HG03342 (cell line): ENCODE data around the gene PGPEP1.
A peak's percentile ranks its signal among the peaks of the same experiment; 100 is the strongest.
"Not testable (repeated sequence)": the region's sequence is repeated elsewhere in the genome, so short reads cannot be mapped to it uniquely, and the experiment has no call there.

Experiments
- ATAC-seq: cut with Tn5 transposase; IDR thresholded peaks from one replicate; pipeline ENCODE4 v1.9.1; 2021; ENCODE audit warnings: mild to moderate bottlenecking, moderate library complexity; ENCODE audit not compliant: unreplicated experiment

Gene PGPEP1

DNA sequence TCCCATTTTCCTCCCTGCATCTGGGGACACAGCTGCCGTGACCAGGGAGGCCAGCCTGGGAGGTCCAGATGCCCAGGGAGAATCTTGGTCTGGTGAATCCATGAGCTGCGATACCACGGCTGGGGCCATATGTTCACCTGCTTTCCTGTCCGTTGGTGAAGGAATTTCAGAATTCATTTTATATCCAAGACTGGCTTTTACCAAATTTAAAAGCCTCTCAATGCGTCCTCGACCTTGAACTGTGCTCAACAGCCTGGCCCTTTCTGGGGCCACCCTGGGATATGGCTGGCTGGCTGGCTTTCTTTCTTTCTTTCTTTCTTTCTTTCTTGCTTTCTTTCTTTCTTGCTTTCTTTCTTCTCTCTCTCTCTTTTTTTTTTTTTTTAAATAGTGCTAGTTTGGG, 23.4 kb downstream of the PGPEP1 start:
- ATAC-seq, result no peak

DNA sequence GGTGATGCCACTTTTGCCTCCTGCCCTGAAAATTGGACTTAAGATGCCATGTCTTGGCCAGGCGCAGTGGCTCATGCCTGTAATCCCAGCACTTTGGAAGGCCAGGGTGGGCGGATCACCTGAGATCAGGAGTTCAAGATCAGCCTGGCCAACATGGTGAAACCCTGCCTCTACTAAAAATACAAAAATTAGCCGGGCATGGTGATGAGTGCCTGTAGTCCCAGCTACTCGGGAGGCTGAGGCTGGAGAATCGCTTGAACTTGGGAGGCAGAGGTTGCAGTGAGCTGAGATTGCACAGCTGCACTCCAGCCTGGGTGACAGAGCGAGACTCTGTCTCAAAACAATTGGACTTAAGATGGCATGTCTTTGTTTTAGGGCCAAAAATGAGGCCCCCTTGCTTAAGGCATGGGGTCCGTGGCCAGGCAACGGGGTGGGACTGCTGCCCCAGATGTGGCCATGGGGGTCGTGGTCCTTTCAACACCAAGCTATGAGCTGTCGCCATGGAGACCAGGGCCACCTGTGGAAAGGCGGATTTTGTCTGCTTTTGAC, 24.0 kb downstream of the PGPEP1 start:
- ATAC-seq, result not testable (repeated sequence)

DNA sequence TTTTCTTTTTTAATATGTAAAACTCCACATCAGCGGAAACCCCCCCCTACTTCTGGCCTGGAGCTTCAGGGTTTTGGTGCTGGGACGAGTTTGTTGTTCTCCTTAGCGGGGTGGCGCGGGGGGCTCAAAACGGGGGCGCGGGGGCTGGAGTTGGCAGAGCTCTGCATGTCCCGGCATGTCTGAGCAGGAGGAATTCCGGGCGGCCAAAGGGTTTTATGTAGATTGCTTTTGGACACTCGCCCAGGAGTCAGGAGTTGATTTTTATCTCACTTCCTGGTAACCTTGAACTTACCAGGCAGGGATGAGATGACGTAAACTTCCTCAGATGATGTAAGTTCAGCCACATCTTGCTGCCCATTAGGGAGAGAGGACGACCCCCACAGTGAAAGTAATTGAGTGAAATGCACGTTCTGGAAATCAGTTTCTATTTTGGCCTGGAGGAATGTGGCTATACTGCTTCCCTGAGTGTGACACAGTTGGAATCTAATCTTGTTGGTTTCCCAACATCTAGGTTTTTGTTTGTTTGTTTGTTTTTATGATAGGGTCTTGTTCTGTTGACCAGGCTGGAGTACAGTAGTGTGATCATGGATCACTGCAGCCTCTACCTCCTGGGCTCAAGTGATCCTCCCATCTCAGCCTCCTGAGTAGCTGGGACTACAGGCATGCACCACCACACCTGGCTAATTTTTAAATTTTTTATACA, 24.6 kb downstream of the PGPEP1 start:
- no peak for ATAC-seq

DNA sequence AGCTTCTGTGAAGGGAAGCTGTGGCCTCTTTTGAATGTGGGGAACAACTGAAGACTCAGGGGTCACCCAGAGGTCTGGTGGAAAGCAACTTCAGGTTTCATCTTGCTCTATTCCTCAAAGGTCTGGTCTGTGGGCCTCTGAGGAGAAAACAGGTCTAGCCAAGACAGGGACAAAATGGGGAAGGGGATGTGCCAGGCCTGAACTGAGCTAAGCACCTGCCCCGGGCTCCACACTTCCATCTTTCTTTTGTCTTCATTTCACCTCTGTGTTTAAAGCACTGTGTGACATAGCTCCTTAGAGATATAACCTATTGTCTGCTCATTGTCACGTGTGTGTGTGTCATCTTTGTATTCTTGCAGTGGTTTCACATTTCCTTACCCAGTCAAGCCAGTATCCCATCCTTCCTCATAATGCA, 25.6 kb downstream of the PGPEP1 start:
- ATAC-seq, result no peak

DNA sequence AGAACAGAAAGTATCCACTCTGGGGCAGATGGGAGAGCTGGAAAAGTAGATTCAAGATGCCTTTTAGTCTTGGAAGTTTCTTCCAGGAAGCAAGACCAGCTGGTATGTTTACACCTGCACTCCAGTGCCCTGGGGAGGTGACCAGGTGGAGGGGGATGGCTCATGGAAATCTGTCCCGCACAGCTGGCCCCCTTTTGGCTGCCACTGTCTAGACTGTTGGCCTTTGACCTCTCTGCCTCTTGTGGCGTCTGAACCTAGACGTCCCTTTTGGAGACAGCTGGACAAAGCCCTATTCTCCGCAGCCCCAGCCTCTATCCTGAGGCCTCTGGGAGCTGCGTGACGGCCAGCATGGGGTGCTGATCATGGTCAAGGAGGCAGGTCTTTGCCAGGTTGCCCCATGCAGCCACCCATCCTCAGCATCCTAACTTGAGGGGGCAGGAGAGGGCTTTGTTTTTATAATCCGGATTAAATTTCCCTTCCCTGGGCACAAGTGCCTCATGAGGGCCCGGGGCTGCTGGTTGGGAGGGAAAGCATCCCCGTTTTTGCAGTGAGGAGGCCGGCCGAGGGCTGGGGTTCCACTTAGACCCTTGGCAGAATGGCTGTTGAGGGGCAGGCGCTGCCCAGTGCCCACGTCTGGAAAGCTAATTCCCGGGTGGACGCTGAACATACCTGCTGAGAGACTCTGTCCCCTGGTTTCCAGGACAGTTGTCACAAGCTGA, 28.3 kb downstream of the PGPEP1 start:
- no peak for ATAC-seq

DNA sequence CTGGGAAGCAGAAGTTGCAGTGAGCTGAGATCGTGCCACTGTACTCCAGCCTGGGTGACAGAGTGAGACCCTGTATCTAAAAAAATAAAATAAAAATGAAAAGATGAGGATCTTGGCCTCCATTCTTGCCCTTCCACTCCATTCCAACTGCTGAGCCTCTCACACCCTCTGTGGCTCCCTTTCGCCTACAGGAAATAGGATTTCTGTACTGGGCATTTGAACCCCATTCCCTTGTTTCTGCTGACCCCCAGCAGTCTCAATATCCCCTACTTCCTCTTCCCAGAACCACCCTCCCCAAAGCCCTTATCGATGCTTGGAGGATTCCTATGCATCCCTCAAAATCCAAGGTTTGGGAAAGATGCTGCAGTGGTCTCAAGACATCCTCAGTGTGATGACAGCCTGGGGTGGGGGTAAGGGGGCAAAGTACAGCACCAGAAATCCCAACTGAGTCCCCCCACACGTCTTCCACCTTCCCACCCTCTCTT, 33.1 kb downstream of the PGPEP1 start:
- ATAC-seq, result no peak

DNA sequence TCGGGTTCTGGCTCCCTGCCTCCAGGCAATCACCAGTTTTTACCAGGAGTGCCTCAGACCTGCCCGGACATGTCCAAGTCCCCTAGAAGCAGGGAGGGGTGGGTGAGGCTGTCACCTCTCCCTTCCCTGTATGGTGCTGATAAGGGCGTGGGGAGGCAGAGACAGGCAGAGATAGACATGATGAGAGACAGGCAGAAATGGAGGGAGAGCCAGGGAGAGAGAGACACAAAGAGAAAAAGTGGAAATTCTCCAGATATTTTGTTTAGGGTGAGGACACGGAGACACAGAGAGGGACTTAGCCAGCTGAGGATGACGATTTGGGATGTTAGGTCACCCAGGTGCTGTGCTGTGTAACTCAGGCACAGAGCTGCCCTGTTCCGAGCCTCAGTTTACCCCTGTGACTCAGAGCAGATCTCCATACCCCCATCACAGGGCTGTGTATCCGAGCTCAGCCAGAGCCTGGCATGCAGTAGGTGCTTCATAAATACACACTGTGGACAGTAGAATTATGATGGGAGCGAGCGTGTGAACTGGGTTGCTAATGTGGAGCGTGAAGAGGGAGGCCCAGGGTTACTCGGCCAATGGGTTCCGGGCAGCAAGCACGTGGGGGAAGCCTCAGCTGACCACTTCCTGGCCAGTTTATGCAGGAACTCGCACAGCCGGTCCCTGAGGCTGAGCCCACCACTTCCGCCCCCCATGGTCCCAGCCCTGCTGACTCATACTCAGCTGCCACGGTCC, 33.7 kb downstream of the PGPEP1 start:
- peak; percentile 82 for ATAC-seq

DNA sequence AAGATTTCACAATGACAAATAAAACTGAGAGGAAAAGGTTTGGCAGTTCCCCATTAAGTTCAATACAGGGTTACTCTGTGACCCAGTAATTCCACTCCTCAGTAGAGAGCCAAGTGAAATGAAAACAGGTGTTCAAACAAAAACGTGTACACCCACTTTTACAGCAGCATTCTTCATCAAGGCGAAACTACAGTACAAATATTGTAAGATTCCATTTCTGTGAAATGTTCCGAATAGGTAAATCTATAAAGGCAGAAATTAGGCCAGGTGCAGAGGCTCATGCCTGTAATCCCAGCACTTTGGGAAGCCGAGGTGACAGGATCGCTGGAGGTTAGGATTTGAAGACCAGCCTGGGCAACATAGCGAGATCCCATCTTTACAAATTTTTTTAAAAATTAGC, 36.6 kb downstream of the PGPEP1 start:
- ATAC-seq, result no peak

DNA sequence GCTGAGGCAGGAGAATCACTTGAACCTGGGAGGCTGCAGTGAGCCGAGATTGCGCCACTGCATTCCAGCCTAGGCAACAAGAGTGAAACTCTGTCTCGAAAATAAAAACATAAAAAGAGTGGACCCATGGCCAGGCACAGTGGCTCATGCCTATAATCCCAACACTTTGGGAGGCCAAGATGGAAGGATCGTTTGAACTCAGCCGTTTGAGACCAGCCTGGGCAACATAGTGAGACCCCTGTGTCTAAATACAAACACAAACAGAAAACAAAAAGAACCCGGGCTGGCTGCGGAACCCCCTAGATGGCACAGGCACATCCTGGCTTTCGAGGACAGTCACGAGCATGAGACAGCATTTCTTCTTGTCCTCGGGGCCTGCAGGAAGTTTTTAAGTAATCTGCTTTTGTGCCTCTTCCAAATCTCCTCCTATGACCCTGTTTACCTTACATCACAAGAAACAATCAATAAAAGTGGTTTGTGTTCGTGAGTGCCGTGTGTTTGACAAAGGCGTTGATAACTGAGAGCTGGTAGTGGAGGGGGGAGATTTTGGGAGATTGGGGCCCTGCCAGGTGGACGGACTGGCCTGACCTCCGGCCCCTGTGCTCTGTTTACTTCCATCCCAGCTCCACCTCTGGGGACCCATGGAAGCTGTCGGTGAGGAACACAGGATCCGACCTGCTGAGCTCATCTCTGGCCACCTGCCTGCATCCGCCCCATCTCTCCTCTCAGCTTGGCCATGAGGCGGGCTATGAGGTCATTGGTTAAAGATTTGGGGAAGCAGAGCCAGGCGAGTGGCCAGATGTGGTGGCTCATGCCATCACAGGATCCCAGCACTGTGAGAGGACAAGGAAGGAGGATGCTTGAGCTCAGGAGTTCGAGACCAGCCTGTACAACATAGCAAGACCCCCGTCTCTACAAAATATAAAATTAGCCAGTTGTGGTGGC, 39.7 kb downstream of the PGPEP1 start:
- ATAC-seq, result no peak

DNA sequence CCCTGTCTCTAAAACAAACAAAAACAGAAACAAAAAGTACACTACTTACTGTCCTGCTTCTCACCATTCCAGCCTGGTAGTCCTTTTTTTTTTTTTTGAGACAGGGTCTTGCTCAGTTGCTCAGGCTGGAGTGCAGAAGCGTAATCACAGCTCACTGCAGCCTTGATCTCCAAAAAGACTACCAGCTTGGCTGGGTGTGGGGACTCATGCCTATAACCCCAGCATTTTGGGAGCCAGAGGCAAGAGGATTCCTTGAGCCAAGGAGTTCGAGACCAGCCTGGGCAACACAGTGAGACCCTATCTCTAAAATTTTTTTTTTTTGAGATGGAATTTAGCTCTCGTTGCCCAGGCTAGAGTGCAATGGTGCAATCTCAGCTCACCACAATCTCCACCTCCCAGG, 40.4 kb downstream of the PGPEP1 start:
- ATAC-seq, result no peak

DNA sequence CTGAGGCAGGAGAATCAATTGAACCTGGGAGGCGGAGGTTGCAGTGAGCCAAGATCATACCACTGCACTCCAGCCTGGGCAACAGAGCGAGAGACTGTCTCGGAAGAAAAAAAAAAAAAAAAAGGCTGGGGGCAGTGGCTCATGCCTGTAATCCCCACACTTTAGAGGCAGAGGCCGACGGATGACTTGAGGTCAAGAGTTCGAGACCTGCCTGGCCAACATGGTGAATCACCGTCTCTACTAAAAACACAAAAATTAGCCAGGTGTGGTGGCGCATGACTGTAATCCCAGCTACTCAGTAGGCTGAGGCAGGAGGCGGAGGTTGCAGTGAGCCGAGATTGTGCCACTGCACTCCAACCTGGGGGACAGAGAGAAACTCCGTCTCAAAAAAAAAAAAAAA, 43.2 kb downstream of the PGPEP1 start:
- ATAC-seq, result not testable (repeated sequence)

DNA sequence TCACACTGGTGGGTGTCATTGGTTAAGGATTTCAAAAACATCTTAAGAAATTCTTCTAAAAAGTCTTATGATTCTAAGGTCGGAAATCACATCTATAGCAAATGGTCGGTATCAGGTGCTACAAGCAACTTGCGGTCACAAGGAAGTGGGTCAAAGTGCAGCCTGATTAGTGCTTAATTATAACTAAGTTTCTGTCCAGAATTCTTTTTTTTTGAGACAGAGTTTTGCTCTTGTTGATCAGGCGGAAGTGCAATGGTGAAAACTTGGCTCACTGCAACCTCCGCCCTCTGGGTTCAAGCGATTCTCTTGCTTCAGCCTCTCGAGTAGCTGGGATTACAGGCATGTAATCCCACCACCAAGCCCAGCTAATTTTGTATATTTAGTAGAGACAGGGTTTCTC, 44.4 kb downstream of the PGPEP1 start:
- no peak for ATAC-seq

DNA sequence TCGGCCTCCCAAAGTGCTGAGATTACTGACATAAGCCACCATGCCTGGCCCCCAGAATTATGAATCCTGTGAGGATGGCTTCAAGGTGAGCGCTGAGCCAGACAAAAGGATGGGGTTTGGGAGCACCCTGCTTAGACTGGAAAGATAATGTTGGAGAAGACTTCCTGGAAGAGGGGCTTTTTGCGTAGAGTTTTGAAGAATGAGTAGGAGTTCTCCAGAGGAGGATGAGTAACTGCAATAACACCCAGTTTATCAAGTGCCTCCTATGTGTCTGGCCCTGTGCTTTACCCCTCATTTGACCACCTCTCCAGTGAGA, 44.9 kb downstream of the PGPEP1 start:
- no peak for ATAC-seq

DNA sequence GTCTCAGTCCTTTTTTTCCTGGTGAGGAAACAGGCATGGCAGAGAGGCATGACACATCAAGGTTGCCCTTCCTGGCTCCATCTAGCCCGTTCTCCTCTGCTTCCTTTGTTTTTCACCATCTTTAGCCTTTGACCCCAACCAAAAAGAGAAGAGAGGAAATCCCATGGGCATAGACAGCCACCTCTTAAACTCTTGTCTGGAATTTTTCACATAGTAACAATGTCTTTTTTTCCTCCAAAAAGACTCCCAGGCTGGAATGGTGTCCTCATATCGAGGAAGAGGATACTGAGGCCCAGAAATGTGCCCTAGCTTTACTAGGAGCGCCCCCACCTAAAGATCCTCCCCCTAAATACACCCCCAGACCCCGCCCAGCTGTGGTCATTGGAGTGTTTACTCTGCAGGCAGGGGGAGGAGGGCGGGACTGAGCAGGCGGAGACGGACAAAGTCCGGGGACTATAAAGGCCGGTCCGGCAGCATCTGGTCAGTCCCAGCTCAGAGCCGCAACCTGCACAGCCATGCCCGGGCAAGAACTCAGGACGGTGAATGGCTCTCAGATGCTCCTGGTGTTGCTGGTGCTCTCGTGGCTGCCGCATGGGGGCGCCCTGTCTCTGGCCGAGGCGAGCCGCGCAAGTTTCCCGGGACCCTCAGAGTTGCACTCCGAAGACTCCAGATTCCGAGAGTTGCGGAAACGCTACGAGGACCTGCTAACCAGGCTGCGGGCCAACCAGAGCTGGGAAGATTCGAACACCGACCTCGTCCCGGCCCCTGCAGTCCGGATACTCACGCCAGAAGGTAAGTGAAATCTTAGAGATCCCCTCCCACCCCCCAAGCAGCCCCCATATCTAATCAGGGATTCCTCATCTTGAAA, 45.5 kb downstream of the PGPEP1 start, which contains the start of gene GDF15:
Gene GDF15, plus strand, starts transcription at position 484 of the 868 bp plus-strand sequence. Its CDS starts 32 bp downstream, at position 516.
- ATAC-seq, result no peak

DNA sequence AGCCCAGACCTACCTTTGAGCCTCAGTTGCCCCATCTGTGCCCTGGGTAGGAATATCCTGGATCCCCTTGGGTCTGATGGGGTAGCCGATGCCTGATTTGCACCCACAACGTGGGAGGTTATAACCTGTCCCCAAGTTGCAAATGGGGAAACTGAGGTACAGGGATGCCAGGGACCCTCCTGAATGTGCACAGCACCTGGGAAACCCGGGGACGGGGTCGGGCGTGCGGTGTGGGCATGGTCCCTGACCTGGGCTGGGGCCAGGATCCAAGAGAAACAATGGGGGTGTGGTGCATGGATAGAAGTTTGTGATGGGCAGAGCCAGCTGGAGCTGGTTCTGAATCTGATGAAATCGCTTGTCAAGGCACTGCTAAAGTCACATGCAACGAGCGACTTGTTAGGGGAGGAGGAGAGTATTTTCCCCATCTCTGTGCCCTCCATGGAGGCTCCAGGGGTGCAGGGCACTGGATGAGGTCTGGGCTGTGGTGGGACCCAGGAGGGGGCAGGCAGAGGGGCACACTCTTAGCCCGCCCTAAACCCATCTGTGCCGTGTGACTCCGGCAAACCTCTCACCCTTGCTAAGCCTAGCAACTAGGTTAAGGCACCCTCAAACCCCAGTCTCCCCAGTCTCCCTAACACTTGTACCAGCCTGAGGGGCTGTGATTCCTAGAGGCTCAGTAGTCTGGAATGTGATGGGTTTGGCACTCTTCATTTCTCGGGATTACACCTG, 46.3 kb downstream of the PGPEP1 start:
- ATAC-seq, result no peak

DNA sequence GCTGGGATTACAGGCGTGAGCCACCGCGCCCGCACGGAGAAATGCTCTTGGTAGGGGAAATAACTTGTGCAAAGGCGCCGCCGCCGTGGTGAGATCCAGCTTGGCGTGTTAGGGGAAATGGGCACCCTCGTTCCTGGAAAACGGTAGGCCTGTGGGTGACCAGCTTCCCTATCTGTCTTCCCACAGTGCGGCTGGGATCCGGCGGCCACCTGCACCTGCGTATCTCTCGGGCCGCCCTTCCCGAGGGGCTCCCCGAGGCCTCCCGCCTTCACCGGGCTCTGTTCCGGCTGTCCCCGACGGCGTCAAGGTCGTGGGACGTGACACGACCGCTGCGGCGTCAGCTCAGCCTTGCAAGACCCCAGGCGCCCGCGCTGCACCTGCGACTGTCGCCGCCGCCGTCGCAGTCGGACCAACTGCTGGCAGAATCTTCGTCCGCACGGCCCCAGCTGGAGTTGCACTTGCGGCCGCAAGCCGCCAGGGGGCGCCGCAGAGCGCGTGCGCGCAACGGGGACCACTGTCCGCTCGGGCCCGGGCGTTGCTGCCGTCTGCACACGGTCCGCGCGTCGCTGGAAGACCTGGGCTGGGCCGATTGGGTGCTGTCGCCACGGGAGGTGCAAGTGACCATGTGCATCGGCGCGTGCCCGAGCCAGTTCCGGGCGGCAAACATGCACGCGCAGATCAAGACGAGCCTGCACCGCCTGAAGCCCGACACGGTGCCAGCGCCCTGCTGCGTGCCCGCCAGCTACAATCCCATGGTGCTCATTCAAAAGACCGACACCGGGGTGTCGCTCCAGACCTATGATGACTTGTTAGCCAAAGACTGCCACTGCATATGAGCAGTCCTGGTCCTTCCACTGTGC, 47.9 kb downstream of the PGPEP1 start:
- peak; percentile 60 for ATAC-seq

DNA sequence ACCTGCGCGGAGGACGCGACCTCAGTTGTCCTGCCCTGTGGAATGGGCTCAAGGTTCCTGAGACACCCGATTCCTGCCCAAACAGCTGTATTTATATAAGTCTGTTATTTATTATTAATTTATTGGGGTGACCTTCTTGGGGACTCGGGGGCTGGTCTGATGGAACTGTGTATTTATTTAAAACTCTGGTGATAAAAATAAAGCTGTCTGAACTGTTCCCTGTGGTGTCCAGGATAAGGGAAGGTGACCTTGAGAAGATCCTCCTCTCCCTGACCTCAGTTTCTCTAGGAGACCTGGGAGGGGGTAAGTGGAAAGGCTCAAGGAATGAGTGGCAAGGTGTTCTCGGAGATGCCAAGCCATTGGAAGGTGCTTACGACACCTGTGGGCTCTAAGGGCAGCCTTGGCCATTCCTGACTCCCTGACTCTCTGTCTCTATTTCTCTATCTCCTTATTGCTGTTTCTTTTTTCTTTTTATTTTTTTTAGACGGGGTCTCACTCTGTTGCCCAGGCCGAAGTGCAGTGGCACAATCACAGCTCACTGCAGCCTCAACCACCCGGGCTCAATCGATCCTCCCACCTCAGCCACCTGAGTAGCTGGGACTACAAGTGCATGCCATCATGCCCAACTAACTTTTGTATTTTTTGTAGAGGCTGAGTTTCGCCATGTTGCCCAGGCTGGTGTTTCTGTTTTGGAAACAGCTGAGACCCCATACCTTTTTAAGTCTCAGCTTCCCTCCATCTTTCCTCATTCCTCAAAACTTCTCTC, 48.7 kb downstream of the PGPEP1 start:
- no peak for ATAC-seq
